Smooth muscle cell of the coronary artery (primary cell): Measurements from ENCODE around the gene RNMT. TPM values are rescaled to one million over a fixed set of nuclear protein-coding genes. Genes with fewer than 3 reads are reported as not detected.

Experiments
- total RNA-seq: library from RNA; depleted of rRNA; stranded (reverse); fragments of >200 nt; gene quantifications from 2 replicates; pipeline ENCODE4 v1.2.3, GENCODE V29; 2014; ENCODE audit warnings: low replicate concordance

RNMT gene
- 8.9 and 14.1 TPM in 2 replicates for total RNA-seq

DNA sequence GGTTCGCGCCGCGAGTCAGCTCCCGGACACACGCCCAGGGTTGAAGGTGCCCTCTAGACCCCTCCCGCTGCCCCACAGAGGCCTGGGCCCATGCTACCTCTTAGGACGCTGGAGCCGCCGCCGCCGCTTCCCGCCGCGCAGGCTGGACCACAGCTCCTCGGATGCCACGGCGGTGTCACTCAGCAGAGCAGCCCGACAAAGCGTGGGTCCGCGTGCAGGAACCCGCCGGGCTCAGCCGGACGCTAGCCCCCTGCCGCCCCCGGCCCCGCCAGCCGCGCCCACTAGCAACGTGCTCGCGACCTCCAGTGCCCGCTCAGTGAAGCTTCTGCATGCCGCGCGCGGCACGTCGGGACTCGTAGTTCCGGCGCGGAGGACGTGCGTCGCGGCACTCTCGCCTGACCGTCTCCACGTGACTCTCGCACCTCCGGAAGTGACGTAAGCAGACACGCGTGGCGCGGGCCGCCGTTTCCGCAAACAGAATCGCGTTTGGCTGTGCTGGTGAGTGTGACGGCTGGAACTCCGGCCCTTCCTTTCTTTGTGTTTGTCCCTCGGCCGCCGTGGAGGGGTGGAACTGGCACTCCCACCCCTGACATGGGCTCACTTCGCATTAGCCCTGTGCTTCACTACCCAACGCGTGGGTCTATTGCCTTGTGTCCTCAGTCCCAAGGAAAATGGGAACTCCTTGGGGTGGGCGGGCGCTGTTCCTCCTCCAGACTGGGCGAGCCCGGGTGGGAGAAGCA lies at the start of gene RNMT, which contains the start of gene FAM210A:
Gene RNMT (plus strand): TSS at position 442 of the 740 bp plus-strand sequence. CDS start 4,845 bp downstream, outside the sequence.
Gene FAM210A (minus strand): TSS at position 327 of the 740 bp plus-strand sequence. CDS start 44,481 bp downstream, outside the sequence.

Other genes starting within 250 kb of the RNMT start
- 15.6 and 19.3 TPM in 2 replicates for gene FAM210A, start 115 bp upstream of the RNMT start, total RNA-seq
- not detected in 2 replicates for gene MC5R, start 97.5 kb downstream of the RNMT start, total RNA-seq
- gene MC2R, start 188.9 kb downstream of the RNMT start, total RNA-seq: not detected in 2 replicates